Endodermal cell (in vitro differentiated cells): ENCODE measurements around the gene EIF4E3. TPM values are rescaled to one million over a fixed set of nuclear protein-coding genes. Genes with fewer than 3 reads are reported as not detected.

Source experiments
- DNase-seq: peaks from one replicate; pipeline ENCODE4 v3.0.0-alpha.2; 2017
- H3K27ac ChIP-seq: 2 replicates; pipeline ENCODE4 v1.5.1; 2013; ENCODE audit warnings: mild to moderate bottlenecking, low read depth, low read length, moderate library complexity
- H3K27me3 ChIP-seq: 2 replicates; pipeline ENCODE4 v1.6.1; 2013; ENCODE audit warnings: mild to moderate bottlenecking, low read length, moderate library complexity; ENCODE audit not compliant: insufficient read depth, control insufficient read depth, poor library complexity, severe bottlenecking
- H3K36me3 ChIP-seq: 2 replicates; pipeline ENCODE4 v1.7.0; 2013; ENCODE audit warnings: mild to moderate bottlenecking, low read length, moderate library complexity; ENCODE audit not compliant: control insufficient read depth, insufficient read depth
- H3K4me1 ChIP-seq: one replicate; pipeline ENCODE4 v1.7.0; 2013; ENCODE audit warnings: low read length; ENCODE audit not compliant: control insufficient read depth, insufficient read depth
- H3K4me3 ChIP-seq: 2 replicates; pipeline ENCODE4 v1.5.1; 2013; ENCODE audit warnings: mild to moderate bottlenecking, low read length, moderate library complexity
- H3K9ac ChIP-seq: 2 replicates; pipeline ENCODE4 v1.6.1; 2013; ENCODE audit warnings: mild to moderate bottlenecking, low read length, moderate library complexity; ENCODE audit not compliant: poor library complexity, severe bottlenecking; ENCODE audit errors: extremely low read depth
- H3K9me3 ChIP-seq: 2 replicates; pipeline ENCODE4 v1.6.1; 2013; ENCODE audit warnings: mild to moderate bottlenecking, low read length, moderate library complexity; ENCODE audit not compliant: control insufficient read depth
- H3K27ac Mint-ChIP-seq: 2 replicates; pipeline ENCODE4 v1.8.0; 2020; ENCODE audit warnings: mixed read lengths
- H3K27me3 Mint-ChIP-seq: 2 replicates; pipeline ENCODE4 v1.8.0; 2021; ENCODE audit warnings: mild to moderate bottlenecking, mixed read lengths; ENCODE audit not compliant: insufficient read depth
- H3K36me3 Mint-ChIP-seq: 2 replicates; pipeline ENCODE4 v1.8.0; 2020; ENCODE audit warnings: low read depth, mixed read lengths
- H3K4me1 Mint-ChIP-seq: 2 replicates; pipeline ENCODE4 v1.8.0; 2020; ENCODE audit warnings: mixed read lengths
- H3K4me3 Mint-ChIP-seq: 2 replicates; pipeline ENCODE4 v1.8.0; 2020; ENCODE audit warnings: mild to moderate bottlenecking, moderate library complexity, mixed read lengths
- H3K9me3 Mint-ChIP-seq: 2 replicates; pipeline ENCODE4 v1.8.0; 2020; ENCODE audit warnings: mild to moderate bottlenecking, mixed read lengths
- CTCF ChIP-seq: fragments of 200-600 bp; sonication (generic); conservative IDR thresholded peaks from 2 replicates; pipeline ENCODE4 v1.5.0; 2021; ENCODE audit warnings: antibody characterized with exemption, mild to moderate bottlenecking
- WGBS, 2 experiments: methylation state at CpG; one replicate each; pipeline versions ENCODE4 v1.1.5 to v1.1.7; 2013; ENCODE audit warnings: missing lambda C conversion rate in 2 of 2, mixed read lengths in 1 of 2; ENCODE audit not compliant: insufficient coverage in 1 of 2, insufficient read length in 1 of 2; 5-methylcytosine and 5-hydroxymethylcytosine counted together
- total RNA-seq, 2 donors: library from RNA; stranded (reverse); fragmentation: NEBNext Ultra II Directional in 1 of 2; extraction: Animal tissue kit (Norgen Biotek cat#: 25700) in 1 of 2; gene quantifications; 2 replicates in 1 of 2; 3 replicates in 1 of 2; pipeline ENCODE4 v1.2.1, GENCODE V29; 2021

The EIF4E3 gene
- total RNA-seq, 2 donors from 2014 or later: 1.9 to 5.5 TPM

- Histone ChIP-seq H3K9ac (no peak overlapping the region), H3K9me3 (peaks cover 5% of the 10 kb centered on the region), H3K27ac (no peak overlapping the region), H3K36me3 (no peaks in the 10 kb centered on the region), H3K4me1 (peaks cover 8% of the 10 kb centered on the region), H3K4me3 (no peak overlapping the region), H3K27me3 (no peaks in the 10 kb centered on the region)
- no peak overlapping the region for H3K27ac Mint-ChIP-seq
- peaks cover 52% of the 10 kb centered on the region for H3K4me1 Mint-ChIP-seq
- H3K36me3 Mint-ChIP-seq: no peaks in the 10 kb centered on the region
- H3K27me3 Mint-ChIP-seq: no peaks in the 10 kb centered on the region
- 93 to 100% methylated on average over 1 of the region's 1 CpG for WGBS, 2 experiments
- no peak for DNase-seq
- TF ChIP-seq CTCF: no peak
- H3K9me3 Mint-ChIP-seq: no peaks in the 10 kb centered on the region
- H3K4me3 Mint-ChIP-seq: no peak overlapping the region
Observed at GRCh38 chr3:71688121-71688520, 37.1 kb downstream of the EIF4E3 start.

GRCh38 chr3:71685686-71686085, 39.5 kb downstream of the EIF4E3 start:
- no peak overlapping the region for H3K27ac ChIP-seq
- H3K36me3 ChIP-seq: no peaks in the 10 kb centered on the region
- H3K9ac ChIP-seq: no peak overlapping the region
- H3K9me3 ChIP-seq: peaks cover 5% of the 10 kb centered on the region
- Mint-ChIP-seq H3K36me3 (no peaks in the 10 kb centered on the region), H3K27ac (no peak overlapping the region), H3K27me3 (no peaks in the 10 kb centered on the region), H3K4me1 (peaks cover 57% of the 10 kb centered on the region), H3K9me3 (no peaks in the 10 kb centered on the region), H3K4me3 (no peak overlapping the region)
- no peak for TF ChIP-seq CTCF
- no peaks in the 10 kb centered on the region for H3K27me3 ChIP-seq
- peaks cover 9% of the 10 kb centered on the region for H3K4me1 ChIP-seq
- WGBS, 2 experiments: 94 to 100% methylated on average over 3 to 7 of the region's 7 CpGs
- H3K4me3 ChIP-seq: no peak overlapping the region
- DNase-seq: no peak

DNA sequence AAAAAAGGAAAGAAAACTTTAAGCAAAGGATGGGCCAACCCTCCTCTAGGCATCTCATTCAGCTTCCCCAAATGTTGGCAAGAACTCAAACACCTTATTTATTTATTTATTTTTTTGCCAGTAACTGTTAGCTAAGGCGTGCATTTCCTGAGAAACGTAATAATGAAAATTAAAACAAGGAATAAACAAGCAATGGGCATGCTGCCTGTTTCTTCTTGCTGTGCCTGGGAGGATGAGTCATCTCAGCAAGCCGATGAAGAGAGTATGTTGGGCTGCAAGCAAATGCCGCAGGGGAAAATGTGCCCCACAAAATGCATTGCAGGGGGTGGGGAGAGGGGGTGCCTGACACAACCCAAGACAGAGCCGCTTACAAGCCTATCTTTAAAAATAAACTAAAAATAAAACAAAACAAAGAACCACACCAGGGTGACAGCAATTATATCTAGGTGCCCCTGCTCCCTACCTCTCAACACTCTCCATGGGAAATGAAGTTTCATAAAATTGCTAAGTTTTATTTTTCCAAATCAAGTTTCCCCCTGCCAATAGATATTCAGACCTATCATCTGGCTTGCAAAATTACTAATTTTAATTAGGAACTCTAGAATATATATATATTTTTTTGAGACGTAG, 40.3 kb downstream of the EIF4E3 start:
- H3K27ac ChIP-seq: no peak overlapping the region
- Mint-ChIP-seq H3K4me3 (no peak overlapping the region), H3K27me3 (no peaks in the 10 kb centered on the region), H3K4me1 (peaks cover 49% of the 10 kb centered on the region), H3K27ac (no peak overlapping the region), H3K9me3 (no peaks in the 10 kb centered on the region), H3K36me3 (no peaks in the 10 kb centered on the region)
- no peak overlapping the region for H3K4me3 ChIP-seq
- WGBS, 2 experiments: 48 to 83% methylated on average over 3 to 6 of the region's 6 CpGs
- no peaks in the 10 kb centered on the region for H3K27me3 ChIP-seq
- no peaks in the 10 kb centered on the region for H3K36me3 ChIP-seq
- H3K4me1 ChIP-seq: peaks cover 9% of the 10 kb centered on the region
- TF ChIP-seq CTCF: no peak
- DNase-seq: no peak
- H3K9me3 ChIP-seq: peaks cover 5% of the 10 kb centered on the region
- no peak overlapping the region for H3K9ac ChIP-seq
